GM10266 (cell line): ENCODE measurements around the gene ZXDC.

Source experiments
- DNase-seq: peaks from one replicate; pipeline ENCODE4 v3.0.0; 2012; ENCODE audit errors: extremely low spot score
- CTCF ChIP-seq: IDR thresholded peaks from 2 replicates; pipeline ENCODE4 v1.5.1; 2012; ENCODE audit warnings: mild to moderate bottlenecking, low read depth; ENCODE audit not compliant: control insufficient read depth, insufficient read depth; ENCODE audit errors: missing control alignments

The ZXDC gene

GRCh38 chr3:126488185-126488584 lies 12.5 kb upstream of the ZXDC start:
- DNase-seq, result no peak
- TF ChIP-seq CTCF, result no peak

GRCh38 chr3:126487151-126487771 lies 11.6 kb upstream of the ZXDC start:
- DNase-seq, result no peak
- TF ChIP-seq CTCF, result no peak

- no peak for TF ChIP-seq CTCF
- no peak for DNase-seq
Measured at GRCh38 chr3:126486360-126486847, 10.7 kb upstream of the ZXDC start.

- DNase-seq, result no peak
- TF ChIP-seq CTCF, result no peak
Measured at GRCh38 chr3:126485956-126486355, 10.3 kb upstream of the ZXDC start.

- TF ChIP-seq CTCF, result no peak
- no peak for DNase-seq
Measured at GRCh38 chr3:126485176-126485897, 9.6 kb upstream of the ZXDC start.

- no peak for DNase-seq
Measured at GRCh38 chr3:126484662-126485061, 9.0 kb upstream of the ZXDC start.

More at GRCh38 chr3:126484662-126485061, 9.0 kb upstream of the ZXDC start:
- no peak for TF ChIP-seq CTCF
